Colonic mucosa (tissue), 4 donors: ENCODE results near the gene HS3ST2. TPM values are rescaled to one million over a fixed set of nuclear protein-coding genes. Genes with fewer than 3 reads are reported as not detected.
A peak's percentile ranks its signal among the peaks of the same experiment; 100 is the strongest.

Source experiments
- DNase-seq: peaks from one replicate; pipeline ENCODE4 v3.0.0-alpha.2; 2020
- H3K27ac ChIP-seq: fragments of 200-600 bp; one replicate; pipeline ENCODE4 v1.8.0; 2021
- H3K27me3 ChIP-seq: fragments of 200-600 bp; one replicate; pipeline ENCODE4 v1.8.0; 2021
- H3K36me3 ChIP-seq: fragments of 200-600 bp; one replicate; pipeline ENCODE4 v1.8.0; 2021
- H3K4me1 ChIP-seq: fragments of 200-600 bp; one replicate; pipeline ENCODE4 v1.8.0; 2021; ENCODE audit warnings: mild to moderate bottlenecking
- H3K4me3 ChIP-seq: fragments of 200-600 bp; one replicate; pipeline ENCODE4 v1.8.0; 2021
- H3K9ac ChIP-seq, 2 donors: one replicate each; pipeline ENCODE4 v1.7.0; 2013; ENCODE audit warnings: control low read depth in 2 of 2, low read depth in 2 of 2, low read length in 2 of 2
- H3K9me3 ChIP-seq: fragments of 200-600 bp; one replicate; pipeline ENCODE4 v1.8.0; 2021
- intact Hi-C: fragments of 100-400 bp; cut with DNase I; formaldehyde crosslinking; loops from one replicate; pipeline ENCODE4 v1.14.1; 2022
- total RNA-seq, 2 donors: library from RNA; stranded (reverse); fragmentation: NEBNext Ultra II Directional in 1 of 2; extraction: Animal tissue kit (Norgen Biotek cat#: 25700) in 1 of 2; gene quantifications; one replicate each; pipeline ENCODE4 v1.2.1, GENCODE V29; 2021
- TF ChIP-seq, protein P1 (sequence below): fragments of 200-600 bp; IDR thresholded peaks from one replicate; pipeline ENCODE4 v1.8.0; 2022; ENCODE audit warnings: antibody characterized with exemption, mild to moderate bottlenecking
- donor health status: healthy.
- donor health status: DM: no; HTN: no; CAD: no.
- donor health status: DM: no; HTN: no; CAD: no.

HS3ST2 gene
- under 1 TPM; 0.24 to 0.47 TPM for total RNA-seq

DNA sequence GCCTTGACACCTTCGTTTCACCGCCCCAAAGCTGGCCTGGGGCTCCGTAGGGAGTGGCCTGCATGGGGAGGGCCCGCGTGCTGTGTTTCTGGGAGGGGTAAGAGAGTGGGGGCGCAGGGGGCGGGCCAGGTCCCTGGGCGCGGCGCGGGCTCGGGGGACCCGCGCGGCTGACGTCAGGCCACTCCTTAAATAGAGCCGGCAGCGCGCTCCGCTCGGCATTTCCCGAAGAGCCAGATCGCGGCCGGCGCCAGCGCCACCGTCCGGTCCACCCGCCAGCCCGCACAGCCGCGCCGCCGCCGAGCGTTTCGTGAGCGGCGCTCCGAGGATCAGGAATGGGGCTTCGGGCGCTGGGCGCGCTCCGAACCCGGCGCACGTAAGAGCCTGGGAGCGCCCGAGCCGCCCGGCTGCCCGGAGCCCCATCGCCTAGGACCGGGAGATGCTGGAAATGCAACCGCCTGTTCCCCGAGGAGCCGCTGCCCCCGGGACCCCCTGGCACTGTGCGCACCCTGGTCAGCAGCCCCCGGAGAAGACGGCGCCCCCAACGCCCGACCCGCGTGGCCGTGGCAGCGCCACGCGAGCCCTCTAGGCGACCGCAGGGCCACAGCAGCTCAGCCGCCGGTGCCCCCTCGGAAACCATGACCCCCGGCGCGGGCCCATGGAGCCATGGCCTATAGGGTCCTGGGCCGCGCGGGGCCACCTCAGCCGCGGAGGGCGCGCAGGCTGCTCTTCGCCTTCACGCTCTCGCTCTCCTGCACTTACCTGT is at the start of gene HS3ST2:
Gene HS3ST2 (plus strand): TSS at position 215 of the 763 bp plus-strand sequence. CDS start 449 bp downstream, at position 664.
- H3K4me3 ChIP-seq: peak within 1 kb of the TSS; percentile 20
- no peaks in the 10 kb centered on the region for H3K9me3 ChIP-seq
- DNase-seq: peak; percentile 22
- H3K27me3 ChIP-seq: peaks cover 31% of the 10 kb centered on the region
- TF ChIP-seq, protein P1, sequence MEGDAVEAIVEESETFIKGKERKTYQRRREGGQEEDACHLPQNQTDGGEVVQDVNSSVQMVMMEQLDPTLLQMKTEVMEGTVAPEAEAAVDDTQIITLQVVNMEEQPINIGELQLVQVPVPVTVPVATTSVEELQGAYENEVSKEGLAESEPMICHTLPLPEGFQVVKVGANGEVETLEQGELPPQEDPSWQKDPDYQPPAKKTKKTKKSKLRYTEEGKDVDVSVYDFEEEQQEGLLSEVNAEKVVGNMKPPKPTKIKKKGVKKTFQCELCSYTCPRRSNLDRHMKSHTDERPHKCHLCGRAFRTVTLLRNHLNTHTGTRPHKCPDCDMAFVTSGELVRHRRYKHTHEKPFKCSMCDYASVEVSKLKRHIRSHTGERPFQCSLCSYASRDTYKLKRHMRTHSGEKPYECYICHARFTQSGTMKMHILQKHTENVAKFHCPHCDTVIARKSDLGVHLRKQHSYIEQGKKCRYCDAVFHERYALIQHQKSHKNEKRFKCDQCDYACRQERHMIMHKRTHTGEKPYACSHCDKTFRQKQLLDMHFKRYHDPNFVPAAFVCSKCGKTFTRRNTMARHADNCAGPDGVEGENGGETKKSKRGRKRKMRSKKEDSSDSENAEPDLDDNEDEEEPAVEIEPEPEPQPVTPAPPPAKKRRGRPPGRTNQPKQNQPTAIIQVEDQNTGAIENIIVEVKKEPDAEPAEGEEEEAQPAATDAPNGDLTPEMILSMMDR: no peak
- no peak within 1 kb of the TSS for H3K9ac ChIP-seq
- intact Hi-C loops: no loop called here
- peaks cover 12% of the 10 kb centered on the region for H3K4me1 ChIP-seq
- no peak within 1 kb of the TSS for H3K27ac ChIP-seq
- no peaks in the 10 kb centered on the region for H3K36me3 ChIP-seq

DNA sequence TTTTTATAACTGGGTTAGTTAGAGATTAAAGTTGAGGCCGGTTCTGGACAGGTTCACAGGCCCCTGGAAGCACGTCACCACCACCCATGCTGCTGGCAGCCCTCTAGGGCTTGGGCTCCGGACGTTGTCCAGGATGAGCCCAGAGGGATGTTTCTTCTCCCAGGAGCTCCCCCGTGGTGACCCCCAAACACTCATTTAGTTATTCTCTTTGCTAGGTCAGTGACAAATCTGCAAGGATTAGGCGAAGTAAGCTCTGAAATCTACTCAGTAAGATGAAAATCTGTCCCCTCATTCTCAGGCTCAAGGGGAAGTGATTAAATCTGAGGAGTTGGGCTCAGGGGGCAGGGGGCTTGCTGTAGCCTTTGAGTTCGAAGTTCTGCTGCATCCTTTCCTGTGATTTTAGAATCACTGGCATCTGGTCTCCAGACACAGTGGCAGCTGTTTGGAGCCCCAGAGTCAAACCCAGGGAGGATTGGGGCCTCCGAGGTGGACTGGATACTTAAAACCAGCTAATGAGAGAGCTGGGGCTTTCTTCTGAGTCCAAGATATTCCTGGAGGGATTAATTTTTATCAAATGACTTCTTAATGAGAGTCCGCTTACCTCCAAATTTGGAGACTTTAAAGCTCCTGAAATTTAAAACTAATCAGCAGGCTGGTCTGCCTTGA is 49.2 kb upstream of the HS3ST2 start:
- H3K4me3 ChIP-seq: no peak overlapping the region
- H3K36me3 ChIP-seq: no peaks in the 10 kb centered on the region
- H3K4me1 ChIP-seq: no peaks in the 10 kb centered on the region
- intact Hi-C loops: loop anchor here (10.0 kb wide), 1 partner anchor 90 kb away; no protein-coding TSS in a partner anchor
- no peak overlapping the region for H3K27ac ChIP-seq
- no peaks in the 10 kb centered on the region for H3K9me3 ChIP-seq
- no peak for DNase-seq
- no peak overlapping the region for H3K9ac ChIP-seq
- H3K27me3 ChIP-seq: no peaks in the 10 kb centered on the region
- TF ChIP-seq, protein P1: no peak

DNA sequence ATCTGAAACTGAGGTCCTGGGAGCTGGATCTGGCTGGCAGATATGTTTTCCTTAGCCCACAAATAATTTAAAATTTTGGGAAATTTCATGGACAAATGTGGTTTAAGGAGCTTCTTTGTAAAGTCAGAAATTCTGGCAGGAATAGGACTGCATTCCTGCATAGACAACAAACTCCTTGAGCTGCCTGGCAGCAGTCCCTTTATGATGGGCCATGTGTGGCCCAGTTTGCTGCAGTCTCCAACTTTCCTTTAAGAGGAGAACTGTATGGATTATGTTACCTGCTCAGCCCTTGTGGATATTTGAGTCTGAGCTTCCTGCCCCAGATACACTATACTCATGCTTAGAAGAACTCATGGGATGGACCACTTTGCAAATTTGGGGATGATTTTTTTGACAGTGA is 48.5 kb upstream of the HS3ST2 start:
- H3K4me1 ChIP-seq: no peaks in the 10 kb centered on the region
- no peaks in the 10 kb centered on the region for H3K9me3 ChIP-seq
- no peak for DNase-seq
- no peaks in the 10 kb centered on the region for H3K36me3 ChIP-seq
- intact Hi-C loops: loop anchor here (10.0 kb wide), 1 partner anchor 91 kb away; no protein-coding TSS in a partner anchor
- H3K27me3 ChIP-seq: no peaks in the 10 kb centered on the region
- H3K27ac ChIP-seq: no peak overlapping the region
- H3K9ac ChIP-seq: no peak overlapping the region
- no peak overlapping the region for H3K4me3 ChIP-seq
- TF ChIP-seq, protein P1: no peak

DNA sequence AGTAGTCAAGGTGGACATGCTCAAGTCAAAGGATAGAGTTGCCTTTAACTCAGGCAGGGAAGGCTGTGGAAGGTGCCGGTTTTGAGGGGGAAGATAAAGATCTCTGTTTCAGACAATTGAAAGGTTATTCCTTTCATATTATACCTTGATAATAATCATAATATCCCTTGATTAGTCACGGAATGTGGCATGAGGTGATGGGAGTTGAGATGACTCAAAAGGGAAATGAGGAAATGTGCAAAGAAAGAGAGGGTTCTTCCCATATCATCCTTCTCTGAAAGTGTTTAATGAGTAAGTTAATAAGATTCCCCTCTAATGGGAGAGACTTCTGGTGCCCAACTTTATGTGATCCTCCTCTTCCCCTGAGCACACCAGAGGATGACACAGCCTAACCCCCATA is 43.1 kb upstream of the HS3ST2 start:
- no peak for DNase-seq
- no peak overlapping the region for H3K27ac ChIP-seq
- H3K4me1 ChIP-seq: no peaks in the 10 kb centered on the region
- H3K9ac ChIP-seq: no peak overlapping the region
- TF ChIP-seq, protein P1: no peak
- intact Hi-C loops: no loop called here
- H3K36me3 ChIP-seq: no peaks in the 10 kb centered on the region
- H3K27me3 ChIP-seq: no peaks in the 10 kb centered on the region
- H3K9me3 ChIP-seq: no peaks in the 10 kb centered on the region
- no peak overlapping the region for H3K4me3 ChIP-seq

DNA sequence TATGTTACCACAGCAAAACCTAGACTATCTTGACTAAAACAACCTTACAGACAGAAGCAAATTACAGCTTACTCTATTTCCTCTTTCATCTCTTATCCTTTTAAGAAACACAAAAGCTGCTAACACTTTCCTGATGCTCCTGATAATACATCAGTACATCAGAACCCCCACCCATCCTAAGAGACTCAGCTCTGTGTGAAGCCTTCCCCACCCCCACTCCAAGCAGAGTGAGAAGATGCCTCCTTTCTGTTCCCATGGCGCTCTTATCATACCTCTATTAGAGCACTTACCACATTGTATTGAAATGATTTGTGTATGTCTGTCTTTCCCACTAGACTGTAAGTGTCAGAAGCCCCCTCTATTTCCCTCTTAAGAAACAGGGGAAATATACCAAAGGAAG is 42.4 kb upstream of the HS3ST2 start:
- Histone ChIP-seq H3K4me3 (no peak overlapping the region), H3K9me3 (no peaks in the 10 kb centered on the region), H3K36me3 (no peaks in the 10 kb centered on the region), H3K4me1 (no peaks in the 10 kb centered on the region), H3K27ac (no peak overlapping the region), H3K27me3 (no peaks in the 10 kb centered on the region), H3K9ac (no peak overlapping the region)
- intact Hi-C loops: no loop called here
- TF ChIP-seq, protein P1: no peak
- no peak for DNase-seq
